ENCODE measurements around the gene ONECUT3.

The ONECUT3 gene

DNA sequence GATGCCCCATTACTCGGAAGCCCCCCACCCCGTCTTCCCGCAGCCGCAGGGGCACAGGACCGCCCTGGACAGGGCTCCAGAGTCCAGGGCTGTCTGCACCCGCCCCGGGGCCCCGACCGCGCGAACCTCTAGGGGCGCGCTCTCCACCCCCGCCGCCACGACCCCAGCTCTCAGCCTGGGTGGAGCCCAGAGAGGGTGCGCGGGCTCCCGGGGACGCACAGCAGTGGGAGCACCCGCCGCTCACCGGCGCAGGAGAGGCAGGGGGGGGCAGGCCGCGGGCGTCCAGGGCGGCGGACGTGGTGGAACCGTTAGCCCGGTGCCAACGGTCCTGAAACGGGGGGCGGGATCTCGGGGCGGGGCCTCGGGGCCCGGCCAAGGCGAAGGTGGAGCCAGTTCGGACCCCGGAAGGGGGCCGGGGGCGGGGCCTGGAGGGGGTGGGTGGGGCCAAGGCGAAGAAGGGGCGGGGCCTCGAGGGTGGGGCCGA lies 58.7 kb downstream of the ONECUT3 start, which contains the start of gene ATP8B3:
Gene ATP8B3, minus strand, starts transcription at position 335 of the 484 bp plus-strand sequence. CDS start 540 bp downstream, outside the sequence.
- Histone ChIP-seq H2AFZ (ENCODE audit: low read length) (peak within 1 kb of the TSS; percentile 76), H3F3A (ENCODE audit: low read depth) (no peaks in the 10 kb centered on the region), H3K9ac (ENCODE audit: low read depth, low read length, poor library complexity, severe bottlenecking) (peak within 1 kb of the TSS; percentile 94), H3K4me1 (ENCODE audit: insufficient read depth, low read length, poor library complexity, severe bottlenecking) (peaks cover 24% of the 10 kb centered on the region), H3K4me3 (ENCODE audit: low read length, poor library complexity, severe bottlenecking) (peak within 1 kb of the TSS; percentile 93), H3K4me2 (ENCODE audit: low read depth, low read length, poor library complexity, severe bottlenecking) (peak within 1 kb of the TSS; percentile 95), H4K20me1 (ENCODE audit: insufficient read depth, low read length, poor library complexity, severe bottlenecking) (no peaks in the 10 kb centered on the region), H3K79me2 (ENCODE audit: insufficient read depth, low read length) (peaks cover 16% of the 10 kb centered on the region; the same call in 1 of the 2 replicates), H3K9me3 (ENCODE audit: insufficient read depth, low read depth, low read length) (no peaks in the 10 kb centered on the region), H3K36me3 (ENCODE audit: insufficient read depth, low read length) (peaks cover 9% of the 10 kb centered on the region; the same call in 1 of the 2 replicates), H3K27me3 (ENCODE audit: insufficient read depth, low read length, poor library complexity, severe bottlenecking) (no peaks in the 10 kb centered on the region), H3K9me2 (replicated peaks; ENCODE audit: low read depth, low read length) (no peaks in the 10 kb centered on the region)
- TF ChIP-seq, protein P1, sequence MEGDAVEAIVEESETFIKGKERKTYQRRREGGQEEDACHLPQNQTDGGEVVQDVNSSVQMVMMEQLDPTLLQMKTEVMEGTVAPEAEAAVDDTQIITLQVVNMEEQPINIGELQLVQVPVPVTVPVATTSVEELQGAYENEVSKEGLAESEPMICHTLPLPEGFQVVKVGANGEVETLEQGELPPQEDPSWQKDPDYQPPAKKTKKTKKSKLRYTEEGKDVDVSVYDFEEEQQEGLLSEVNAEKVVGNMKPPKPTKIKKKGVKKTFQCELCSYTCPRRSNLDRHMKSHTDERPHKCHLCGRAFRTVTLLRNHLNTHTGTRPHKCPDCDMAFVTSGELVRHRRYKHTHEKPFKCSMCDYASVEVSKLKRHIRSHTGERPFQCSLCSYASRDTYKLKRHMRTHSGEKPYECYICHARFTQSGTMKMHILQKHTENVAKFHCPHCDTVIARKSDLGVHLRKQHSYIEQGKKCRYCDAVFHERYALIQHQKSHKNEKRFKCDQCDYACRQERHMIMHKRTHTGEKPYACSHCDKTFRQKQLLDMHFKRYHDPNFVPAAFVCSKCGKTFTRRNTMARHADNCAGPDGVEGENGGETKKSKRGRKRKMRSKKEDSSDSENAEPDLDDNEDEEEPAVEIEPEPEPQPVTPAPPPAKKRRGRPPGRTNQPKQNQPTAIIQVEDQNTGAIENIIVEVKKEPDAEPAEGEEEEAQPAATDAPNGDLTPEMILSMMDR (conservative IDR thresholded peaks at IDR 0.05; ENCODE audit: low read length), result peak; percentile 37
- TF ChIP-seq EZH2phosphoT487 (IDR thresholded peaks at IDR 0.05; ENCODE audit: borderline replicate concordance), result no peak

DNA sequence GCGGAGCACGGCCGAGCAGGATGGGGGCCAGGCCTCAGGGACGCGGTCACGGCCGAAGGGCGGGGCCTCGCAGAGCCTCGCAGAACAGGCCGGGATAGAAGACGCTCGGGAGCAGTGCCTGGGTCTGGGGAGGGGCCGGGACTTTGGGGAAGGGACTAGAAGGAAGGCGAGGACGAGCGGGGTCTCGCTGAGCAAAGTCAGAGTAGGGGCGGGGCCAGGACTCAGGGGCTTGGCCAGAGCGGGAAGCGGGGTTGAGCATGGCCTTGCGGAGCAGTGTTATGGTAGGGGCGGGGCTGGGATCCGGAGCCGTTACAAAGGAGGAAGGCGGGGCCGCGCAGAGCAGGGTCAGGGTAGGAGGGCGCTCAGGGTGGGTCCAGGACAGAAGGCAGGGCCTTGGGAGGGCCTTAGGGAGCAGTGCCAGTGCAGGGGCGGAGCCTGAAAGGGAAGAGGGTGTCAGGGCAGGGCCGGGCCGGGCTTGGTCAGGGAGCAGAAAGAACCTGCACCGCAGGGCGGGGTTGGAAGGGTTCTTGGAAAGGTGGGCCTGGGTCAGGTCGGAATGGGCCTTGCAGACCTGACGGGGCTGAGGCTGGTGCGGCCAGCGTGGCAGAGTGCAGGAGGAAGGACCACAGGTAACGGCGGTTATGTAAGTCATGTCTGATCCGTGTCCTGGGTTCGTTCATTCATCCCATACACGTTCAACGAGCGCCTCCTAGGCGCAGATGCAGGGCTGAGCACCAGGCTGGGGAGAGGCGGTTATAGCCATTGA lies 59.3 kb downstream of the ONECUT3 start:
- Histone ChIP-seq H4K20me1 (ENCODE audit: insufficient read depth, low read length, poor library complexity, severe bottlenecking) (no peaks in the 10 kb centered on the region), H3K4me3 (ENCODE audit: low read length, poor library complexity, severe bottlenecking) (peak overlapping the region; percentile 77), H3K27me3 (ENCODE audit: insufficient read depth, low read length, poor library complexity, severe bottlenecking) (no peaks in the 10 kb centered on the region), H3K9me2 (replicated peaks; ENCODE audit: low read depth, low read length) (no peaks in the 10 kb centered on the region), H3K79me2 (ENCODE audit: insufficient read depth, low read length) (peaks cover 16% of the 10 kb centered on the region; the same call in 1 of the 2 replicates), H3K9me3 (ENCODE audit: insufficient read depth, low read depth, low read length) (no peaks in the 10 kb centered on the region), H3K4me1 (ENCODE audit: insufficient read depth, low read length, poor library complexity, severe bottlenecking) (peaks cover 24% of the 10 kb centered on the region), H3K36me3 (ENCODE audit: insufficient read depth, low read length) (peaks cover 15% of the 10 kb centered on the region; the same call in 1 of the 2 replicates), H3K9ac (ENCODE audit: low read depth, low read length, poor library complexity, severe bottlenecking) (peak overlapping the region; percentile 94), H2AFZ (ENCODE audit: low read length) (peak overlapping the region; percentile 55; the same call in 1 of the 2 replicates), H3K4me2 (ENCODE audit: low read depth, low read length, poor library complexity, severe bottlenecking) (peak overlapping the region; percentile 94), H3F3A (ENCODE audit: low read depth) (no peaks in the 10 kb centered on the region)
- TF ChIP-seq, protein P1 (conservative IDR thresholded peaks at IDR 0.05; ENCODE audit: low read length), result peak; percentile 93
- no peak for TF ChIP-seq EZH2phosphoT487 (IDR thresholded peaks at IDR 0.05; ENCODE audit: borderline replicate concordance)

DNA sequence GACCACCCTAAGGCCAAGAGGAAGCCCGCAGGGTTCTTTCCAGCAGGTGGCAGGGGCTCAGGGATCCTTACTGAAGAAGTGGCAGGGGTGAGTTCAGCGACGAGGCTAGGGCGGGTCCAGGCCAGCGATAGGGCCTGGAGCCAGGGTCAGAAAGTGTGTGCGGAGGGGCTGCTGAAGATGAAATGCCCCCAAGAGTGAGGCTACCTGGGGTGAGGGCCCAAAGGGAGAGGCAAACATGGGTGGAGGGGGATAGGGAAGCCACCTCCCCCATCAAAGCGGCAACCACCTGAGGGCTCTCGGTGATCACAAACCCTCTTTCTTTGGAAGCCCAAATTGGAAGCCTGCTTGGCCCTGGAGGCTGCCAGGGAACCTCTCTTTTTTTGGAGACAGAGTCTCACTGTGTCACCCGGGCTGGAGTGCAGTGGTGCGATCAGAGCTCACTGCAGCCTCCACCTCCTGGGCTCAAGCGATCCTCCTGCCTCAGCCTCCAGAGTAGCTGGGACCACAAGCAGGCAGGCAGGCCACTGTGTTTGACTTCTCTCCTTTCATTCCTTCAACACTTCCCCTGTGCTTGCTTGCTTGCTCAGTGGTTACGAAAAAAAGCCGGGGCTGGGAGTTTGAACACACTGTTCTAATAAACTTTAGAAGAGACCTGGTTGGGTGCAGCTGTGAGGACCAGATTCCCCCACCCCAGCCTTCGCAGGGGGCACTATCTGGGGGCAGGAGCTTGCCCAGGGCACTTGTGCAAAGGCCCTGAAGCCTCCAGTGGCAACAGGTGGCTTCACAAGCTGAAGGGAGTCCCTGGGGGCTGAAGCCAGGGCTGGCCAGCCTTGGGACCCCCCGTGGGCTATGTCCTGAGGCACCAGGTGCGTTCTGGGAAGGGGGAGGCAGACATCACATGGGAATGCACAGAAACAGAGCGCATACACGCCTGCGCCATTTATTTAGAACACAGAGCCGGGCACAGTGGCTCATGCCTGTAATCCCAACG lies 60.2 kb downstream of the ONECUT3 start:
- Histone ChIP-seq H3K4me3 (ENCODE audit: low read length, poor library complexity, severe bottlenecking) (peak overlapping the region; percentile 77), H3K4me1 (ENCODE audit: insufficient read depth, low read length, poor library complexity, severe bottlenecking) (peaks cover 24% of the 10 kb centered on the region), H2AFZ (ENCODE audit: low read length) (no peak overlapping the region), H3K9me2 (replicated peaks; ENCODE audit: low read depth, low read length) (no peaks in the 10 kb centered on the region), H4K20me1 (ENCODE audit: insufficient read depth, low read length, poor library complexity, severe bottlenecking) (no peaks in the 10 kb centered on the region), H3K9ac (ENCODE audit: low read depth, low read length, poor library complexity, severe bottlenecking) (peak overlapping the region; percentile 94), H3K36me3 (ENCODE audit: insufficient read depth, low read length) (peaks cover 23% of the 10 kb centered on the region; the same call in 1 of the 2 replicates), H3K9me3 (ENCODE audit: insufficient read depth, low read depth, low read length) (no peaks in the 10 kb centered on the region), H3F3A (ENCODE audit: low read depth) (no peaks in the 10 kb centered on the region), H3K27me3 (ENCODE audit: insufficient read depth, low read length, poor library complexity, severe bottlenecking) (no peaks in the 10 kb centered on the region), H3K4me2 (ENCODE audit: low read depth, low read length, poor library complexity, severe bottlenecking) (peak overlapping the region; percentile 94), H3K79me2 (ENCODE audit: insufficient read depth, low read length) (peaks cover 16% of the 10 kb centered on the region; the same call in 1 of the 2 replicates)
- TF ChIP-seq, protein P1 (conservative IDR thresholded peaks at IDR 0.05; ENCODE audit: low read length), result no peak

All from Loucy (cell line).